ENCODE measurements around the gene TBX2.

Gene TBX2

GRCh38 chr17:61361084-61361483, 38.6 kb upstream of the TBX2 start:
- no peak overlapping the region for H3K4me2 ChIP-seq
- no peaks in the 10 kb centered on the region for H3K4me1 ChIP-seq
- no peak overlapping the region for H3K9ac ChIP-seq
- H3K9me3 ChIP-seq: no peaks in the 10 kb centered on the region
- H3K36me3 ChIP-seq: no peaks in the 10 kb centered on the region
- H3K4me3 ChIP-seq: no peak overlapping the region
- no peak overlapping the region for H3K27ac ChIP-seq
- no peak for TF ChIP-seq Cebpa-rat (IDR thresholded peaks at IDR 0.05)
- H3K27me3 ChIP-seq: no peaks in the 10 kb centered on the region
- no peaks in the 10 kb centered on the region for H4K20me1 ChIP-seq

GRCh38 chr17:61362396-61362795, 37.2 kb upstream of the TBX2 start:
- no peak overlapping the region for H3K4me2 ChIP-seq
- no peak overlapping the region for H3K27ac ChIP-seq
- TF ChIP-seq Cebpa-rat (IDR thresholded peaks at IDR 0.05): no peak
- no peak overlapping the region for H3K9ac ChIP-seq
- no peaks in the 10 kb centered on the region for H3K9me3 ChIP-seq
- H3K4me3 ChIP-seq: no peak overlapping the region
- no peaks in the 10 kb centered on the region for H3K27me3 ChIP-seq
- H4K20me1 ChIP-seq: no peaks in the 10 kb centered on the region
- H3K36me3 ChIP-seq: no peaks in the 10 kb centered on the region
- H3K4me1 ChIP-seq: no peaks in the 10 kb centered on the region

- no peak for TF ChIP-seq Cebpa-rat (IDR thresholded peaks at IDR 0.05)
- H4K20me1 ChIP-seq: no peaks in the 10 kb centered on the region
- no peaks in the 10 kb centered on the region for H3K4me1 ChIP-seq
- no peak overlapping the region for H3K9ac ChIP-seq
- no peak overlapping the region for H3K4me3 ChIP-seq
- H3K27me3 ChIP-seq: no peaks in the 10 kb centered on the region
- H3K9me3 ChIP-seq: no peaks in the 10 kb centered on the region
- no peaks in the 10 kb centered on the region for H3K36me3 ChIP-seq
- H3K4me2 ChIP-seq: no peak overlapping the region
- no peak overlapping the region for H3K27ac ChIP-seq
Observed at GRCh38 chr17:61362852-61363600, 36.6 kb upstream of the TBX2 start.

- H4K20me1 ChIP-seq: no peaks in the 10 kb centered on the region
- no peak overlapping the region for H3K27ac ChIP-seq
- H3K4me3 ChIP-seq: no peak overlapping the region
- no peaks in the 10 kb centered on the region for H3K36me3 ChIP-seq
- TF ChIP-seq Cebpa-rat (IDR thresholded peaks at IDR 0.05): no peak
- H3K9me3 ChIP-seq: no peaks in the 10 kb centered on the region
- no peak overlapping the region for H3K9ac ChIP-seq
- H3K4me2 ChIP-seq: no peak overlapping the region
- no peaks in the 10 kb centered on the region for H3K27me3 ChIP-seq
- H3K4me1 ChIP-seq: no peaks in the 10 kb centered on the region
Observed at GRCh38 chr17:61363601-61364462, 35.8 kb upstream of the TBX2 start.

GRCh38 chr17:61364463-61364846, 35.2 kb upstream of the TBX2 start:
- Histone ChIP-seq H3K27ac (no peak overlapping the region), H4K20me1 (no peaks in the 10 kb centered on the region), H3K27me3 (no peaks in the 10 kb centered on the region), H3K36me3 (no peaks in the 10 kb centered on the region), H3K9me3 (no peaks in the 10 kb centered on the region), H3K4me3 (no peak overlapping the region), H3K4me2 (no peak overlapping the region), H3K4me1 (no peaks in the 10 kb centered on the region), H3K9ac (no peak overlapping the region)
- no peak for TF ChIP-seq Cebpa-rat (IDR thresholded peaks at IDR 0.05)

- no peak overlapping the region for H3K4me3 ChIP-seq
- H3K9me3 ChIP-seq: no peaks in the 10 kb centered on the region
- no peak overlapping the region for H3K9ac ChIP-seq
- H3K4me2 ChIP-seq: no peak overlapping the region
- no peaks in the 10 kb centered on the region for H3K4me1 ChIP-seq
- H3K36me3 ChIP-seq: no peaks in the 10 kb centered on the region
- H3K27me3 ChIP-seq: no peaks in the 10 kb centered on the region
- TF ChIP-seq Cebpa-rat (IDR thresholded peaks at IDR 0.05): no peak
- no peak overlapping the region for H3K27ac ChIP-seq
- no peaks in the 10 kb centered on the region for H4K20me1 ChIP-seq
Observed at GRCh38 chr17:61366076-61366714, 33.4 kb upstream of the TBX2 start.

- Histone ChIP-seq H3K4me2 (no peak overlapping the region), H3K4me1 (no peaks in the 10 kb centered on the region), H3K4me3 (no peak overlapping the region), H3K27me3 (no peaks in the 10 kb centered on the region), H3K9ac (no peak overlapping the region), H3K9me3 (no peaks in the 10 kb centered on the region), H4K20me1 (no peaks in the 10 kb centered on the region), H3K27ac (no peak overlapping the region), H3K36me3 (no peaks in the 10 kb centered on the region)
- no peak for TF ChIP-seq Cebpa-rat (IDR thresholded peaks at IDR 0.05)
Observed at GRCh38 chr17:61366715-61367413, 32.8 kb upstream of the TBX2 start.

GRCh38 chr17:61368049-61368831, 31.4 kb upstream of the TBX2 start:
- no peak overlapping the region for H3K4me2 ChIP-seq
- H3K36me3 ChIP-seq: no peaks in the 10 kb centered on the region
- no peaks in the 10 kb centered on the region for H3K27me3 ChIP-seq
- H4K20me1 ChIP-seq: no peaks in the 10 kb centered on the region
- no peaks in the 10 kb centered on the region for H3K9me3 ChIP-seq
- no peak overlapping the region for H3K9ac ChIP-seq
- no peaks in the 10 kb centered on the region for H3K4me1 ChIP-seq
- no peak overlapping the region for H3K4me3 ChIP-seq
- TF ChIP-seq Cebpa-rat (IDR thresholded peaks at IDR 0.05): no peak
- H3K27ac ChIP-seq: no peak overlapping the region

- H3K9ac ChIP-seq: no peak overlapping the region
- no peaks in the 10 kb centered on the region for H4K20me1 ChIP-seq
- H3K27me3 ChIP-seq: no peaks in the 10 kb centered on the region
- H3K36me3 ChIP-seq: no peaks in the 10 kb centered on the region
- no peaks in the 10 kb centered on the region for H3K9me3 ChIP-seq
- peaks cover 3% of the 10 kb centered on the region for H3K4me1 ChIP-seq
- no peak for TF ChIP-seq Cebpa-rat (IDR thresholded peaks at IDR 0.05)
- no peak overlapping the region for H3K4me3 ChIP-seq
- H3K4me2 ChIP-seq: no peak overlapping the region
- H3K27ac ChIP-seq: no peak overlapping the region
Observed at GRCh38 chr17:61368832-61369450, 30.7 kb upstream of the TBX2 start.

All from BLaER1 (cell line).